Airway epithelial cell (primary cell): ENCODE results near the gene DNAJB6. TPM values are rescaled to one million over a fixed set of nuclear protein-coding genes. Genes with fewer than 3 reads are reported as not detected.

ENCODE experiments used
- total RNA-seq: library from RNA; depleted of rRNA; stranded (reverse); fragments of >200 nt; gene quantifications from 2 replicates; pipeline ENCODE4 v1.2.3, GENCODE V29; 2015

DNAJB6 gene
- 79.8 and 109 TPM in 2 replicates for total RNA-seq

GRCh38 chr7:157336383-157337315 lies at the start of gene DNAJB6:
DNAJB6 (plus strand) TSS chr7:157337004; CDS start chr7:157358573, 21,569 bp downstream.

Other genes with a start within 250 kb of the DNAJB6 start
- 62.5 and 70.2 TPM in 2 replicates for gene UBE3C, start 198.1 kb upstream of the DNAJB6 start, total RNA-seq